H9 (cell line): ENCODE data around the gene DCAF7. TPM values are rescaled to one million over a fixed set of nuclear protein-coding genes. Genes with fewer than 3 reads are reported as not detected.

ENCODE experiments used
- DNase-seq: peaks from one replicate; pipeline ENCODE4 v3.0.0-alpha.2; 2017
- H2AFZ ChIP-seq: one replicate; pipeline ENCODE4 v1.6.1; 2013; ENCODE audit warnings: mild to moderate bottlenecking, low read length, control low read depth, moderate library complexity
- H2AK5ac ChIP-seq: 2 replicates; pipeline ENCODE4 v1.6.1; 2013; ENCODE audit warnings: low read length, control low read depth, mixed read lengths; ENCODE audit not compliant: insufficient read length
- H2BK120ac ChIP-seq: one replicate; pipeline ENCODE4 v1.6.1; 2013; ENCODE audit warnings: low read depth, mild to moderate bottlenecking, low read length, control low read depth, inconsistent platforms; ENCODE audit not compliant: poor library complexity, severe bottlenecking
- H2BK12ac ChIP-seq: 2 replicates; pipeline ENCODE4 v1.6.1; 2013; ENCODE audit warnings: low read length, control low read depth, mixed read lengths, low read depth; ENCODE audit not compliant: insufficient read length
- H2BK15ac ChIP-seq: 2 replicates; pipeline ENCODE4 v1.6.1; 2013; ENCODE audit warnings: low read depth, low read length, control low read depth
- H2BK20ac ChIP-seq: one replicate; pipeline ENCODE4 v1.6.1; 2013; ENCODE audit warnings: low read depth, mild to moderate bottlenecking, low read length, control low read depth, inconsistent platforms; ENCODE audit not compliant: poor library complexity, severe bottlenecking
- H2BK5ac ChIP-seq: 2 replicates; pipeline ENCODE4 v1.6.1; 2013; ENCODE audit warnings: low read length, control low read depth, mixed read lengths; ENCODE audit not compliant: insufficient read length
- H3K14ac ChIP-seq: 2 replicates; pipeline ENCODE4 v1.6.1; 2013; ENCODE audit warnings: low read length, control low read depth; ENCODE audit not compliant: insufficient read depth
- H3K18ac ChIP-seq: 2 replicates; pipeline ENCODE4 v1.6.1; 2013; ENCODE audit warnings: low read depth, mild to moderate bottlenecking, mixed read lengths, low read length, control low read depth; ENCODE audit not compliant: insufficient read length
- H3K23ac ChIP-seq: 2 replicates; pipeline ENCODE4 v1.6.1; 2013; ENCODE audit warnings: low read length, control low read depth, mixed read lengths, low read depth; ENCODE audit not compliant: insufficient read length
- H3K23me2 ChIP-seq: 2 replicates; pipeline ENCODE4 v1.6.1; 2013; ENCODE audit warnings: low read depth, mild to moderate bottlenecking, mixed read lengths, low read length, control low read depth; ENCODE audit not compliant: insufficient read length, poor library complexity, severe bottlenecking
- H3K27ac ChIP-seq: 2 replicates; pipeline ENCODE4 v1.5.1; 2013; ENCODE audit warnings: low read length, control low read depth, mixed read lengths, low read depth; ENCODE audit not compliant: insufficient read length
- H3K27me3 ChIP-seq: 2 replicates; pipeline ENCODE4 v1.6.1; 2013; ENCODE audit warnings: low read length, control low read depth, inconsistent platforms; ENCODE audit not compliant: insufficient read depth
- H3K4ac ChIP-seq: 2 replicates; pipeline ENCODE4 v1.6.1; 2013; ENCODE audit warnings: low read depth, mild to moderate bottlenecking, control low read depth, inconsistent platforms, low read length, moderate library complexity
- H3K4me1 ChIP-seq: 2 replicates; pipeline ENCODE4 v1.6.1; 2013; ENCODE audit warnings: low read length, control low read depth, inconsistent platforms; ENCODE audit not compliant: insufficient read depth
- H3K4me2 ChIP-seq: 2 replicates; pipeline ENCODE4 v1.6.1; 2013; ENCODE audit warnings: low read length, control low read depth, mixed read lengths; ENCODE audit not compliant: insufficient read length, insufficient read depth
- H3K56ac ChIP-seq: 2 replicates; pipeline ENCODE4 v1.6.1; 2013; ENCODE audit warnings: low read depth, mild to moderate bottlenecking, mixed read lengths, low read length, control low read depth; ENCODE audit not compliant: insufficient read length
- H3K79me1 ChIP-seq: 2 replicates; pipeline ENCODE4 v1.6.1; 2013; ENCODE audit warnings: low read depth, mild to moderate bottlenecking, moderate library complexity, low read length, control low read depth, inconsistent platforms; ENCODE audit not compliant: insufficient read depth, poor library complexity, severe bottlenecking
- H3K79me2 ChIP-seq: 2 replicates; pipeline ENCODE4 v1.6.1; 2013; ENCODE audit warnings: low read length, control low read depth, inconsistent platforms; ENCODE audit not compliant: insufficient read depth
- H3K9ac ChIP-seq: 2 replicates; pipeline ENCODE4 v1.6.1; 2013; ENCODE audit warnings: low read length, control low read depth, mixed read lengths; ENCODE audit not compliant: insufficient read length; ENCODE audit errors: extremely low read depth
- H3K9me3 ChIP-seq: one replicate; pipeline ENCODE4 v1.6.1; 2013; ENCODE audit warnings: low read depth, low read length, inconsistent platforms; ENCODE audit not compliant: control insufficient read depth
- H3T11ph ChIP-seq: one replicate; pipeline ENCODE4 v1.6.1; 2013; ENCODE audit warnings: mild to moderate bottlenecking, low read length, control low read depth, inconsistent platforms
- H4K20me1 ChIP-seq: one replicate; pipeline ENCODE4 v1.6.1; 2013; ENCODE audit not compliant: control insufficient read depth, insufficient read length, insufficient read depth
- H4K5ac ChIP-seq: 2 replicates; pipeline ENCODE4 v1.6.1; 2013; ENCODE audit warnings: low read depth, mild to moderate bottlenecking, mixed read lengths, low read length, control low read depth; ENCODE audit not compliant: insufficient read length
- H4K8ac ChIP-seq: replicated peaks from 2 replicates; pipeline ENCODE4 v1.6.1; 2013; ENCODE audit warnings: low read length, control low read depth, mixed read lengths, low read depth; ENCODE audit not compliant: insufficient read length
- H4K91ac ChIP-seq: 2 replicates; pipeline ENCODE4 v1.6.1; 2013; ENCODE audit warnings: low read depth, mild to moderate bottlenecking, moderate library complexity, mixed read lengths, low read length, control low read depth; ENCODE audit not compliant: insufficient read length
- H3K27ac Mint-ChIP-seq, 3 experiments: 2 replicates in 2 of 3; 3 replicates in 1 of 3; pipeline ENCODE4 v1.8.0; 2020 to 2021; ENCODE audit warnings: mixed read lengths in 3 of 3, mild to moderate bottlenecking in 1 of 3, moderate library complexity in 1 of 3
- H3K27me3 Mint-ChIP-seq: 2 replicates; pipeline ENCODE4 v1.8.0; 2021; ENCODE audit warnings: low read depth, mild to moderate bottlenecking, moderate library complexity, mixed read lengths
- H3K36me3 Mint-ChIP-seq, 3 experiments: 2 replicates in 2 of 3; 3 replicates in 1 of 3; pipeline ENCODE4 v1.8.0; 2020 to 2021; ENCODE audit warnings: low read depth in 3 of 3, mixed read lengths in 3 of 3; ENCODE audit not compliant: insufficient read depth in 1 of 3
- H3K4me1 Mint-ChIP-seq, 2 experiments: 2 replicates each; pipeline ENCODE4 v1.8.0; 2020; ENCODE audit warnings: mixed read lengths in 2 of 2
- H3K4me3 Mint-ChIP-seq, 2 experiments: 2 replicates in 1 of 2; 3 replicates in 1 of 2; pipeline ENCODE4 v1.8.0; 2020 to 2021; ENCODE audit warnings: mild to moderate bottlenecking in 2 of 2, mixed read lengths in 2 of 2, moderate library complexity in 1 of 2
- H3K9me3 Mint-ChIP-seq, 2 experiments: 2 replicates in 1 of 2; 3 replicates in 1 of 2; pipeline ENCODE4 v1.8.0; 2020; ENCODE audit warnings: mild to moderate bottlenecking in 2 of 2, mixed read lengths in 2 of 2, moderate library complexity in 1 of 2
- CTCF ChIP-seq: fragments of 200-600 bp; sonication (generic); conservative IDR thresholded peaks from 3 replicates; pipeline ENCODE4 v1.8.0; 2021; ENCODE audit warnings: antibody characterized with exemption, mild to moderate bottlenecking
- WGBS: extraction: QIAGEN DNeasy Blood & Tissue Kit; methylation state at CpG from one replicate; pipeline ENCODE4 v1.1.7; 2013; ENCODE audit warnings: missing lambda C conversion rate, low lambda C conversion rate, mixed read lengths; ENCODE audit not compliant: insufficient read length; ENCODE audit errors: extremely low coverage; 5-methylcytosine and 5-hydroxymethylcytosine counted together
- total RNA-seq: library from RNA; stranded (reverse); gene quantifications from 2 replicates; pipeline ENCODE4 v1.2.1, GENCODE V29; 2021

DCAF7 gene
- total RNA-seq, 1 experiment from 2014 or later: 86.2 TPM

DNA sequence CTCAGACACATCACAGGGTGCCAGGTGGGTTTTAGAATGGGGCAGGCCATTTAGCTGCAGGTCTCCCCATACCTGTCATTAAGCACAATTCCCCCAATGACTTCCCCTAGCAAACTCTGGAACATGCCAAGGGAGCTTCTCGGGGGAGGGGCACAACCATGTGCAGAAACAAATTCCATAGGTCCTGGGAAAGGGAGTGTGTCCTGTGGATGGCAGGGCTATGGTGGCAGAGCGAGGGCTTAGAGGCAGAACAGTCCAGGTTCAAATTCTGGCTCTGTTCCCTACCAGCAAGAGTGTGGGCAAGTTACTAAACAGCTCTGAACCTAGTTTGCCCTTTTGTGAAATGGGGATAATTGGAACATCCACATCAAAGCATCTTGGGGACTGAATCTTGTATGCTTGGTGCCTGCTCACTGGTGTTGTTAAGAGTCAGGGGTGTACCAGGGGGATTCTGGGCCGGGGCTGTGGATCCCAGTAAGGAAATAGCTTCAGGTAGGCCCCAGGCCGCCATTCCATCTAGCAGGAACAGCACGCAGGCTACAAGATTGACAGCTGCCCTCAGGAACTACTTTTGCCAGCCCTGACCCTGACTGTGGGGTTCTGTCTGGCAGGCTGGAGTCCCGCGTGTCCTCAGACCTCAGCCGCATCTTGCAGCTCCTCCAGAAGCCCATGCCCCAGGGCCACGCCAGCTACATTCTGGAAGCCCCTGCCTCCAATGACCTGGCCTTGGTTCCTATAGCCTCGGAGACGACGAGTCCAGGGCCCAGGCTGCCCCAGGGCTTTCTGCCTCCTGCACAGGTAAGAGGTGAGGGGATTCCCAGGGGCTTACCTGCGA is 5.6 kb upstream of the DCAF7 start:
- no peak overlapping the region for H2BK120ac ChIP-seq
- no peak overlapping the region for H2BK20ac ChIP-seq
- no peak overlapping the region for H3K27ac ChIP-seq
- DNase-seq: peak; percentile 44
- H3K18ac ChIP-seq: no peak overlapping the region
- no peak overlapping the region for H2BK12ac ChIP-seq
- no peak overlapping the region for H4K8ac ChIP-seq
- peak overlapping the region; percentile 45; the same call in 1 of the 2 replicates for H3K14ac ChIP-seq
- no peak overlapping the region for H2AFZ ChIP-seq
- no peak overlapping the region for H3K4me2 ChIP-seq
- H2AK5ac ChIP-seq: no peak overlapping the region
- Mint-ChIP-seq H3K36me3 (no peaks in the 10 kb centered on the region), H3K27me3 (peaks cover 3% of the 10 kb centered on the region; the same call in 1 of the 2 replicates), H3K9me3 (no peaks in the 10 kb centered on the region), H3K4me1 (peaks cover 10 to 19% of the 10 kb centered on the region in 2 experiments), H3K4me3 (no peak overlapping the region), H3K27ac (no peak overlapping the region; a peak in 1 of 7 replicates)
- no peak overlapping the region for H3K4ac ChIP-seq
- H3K9ac ChIP-seq: no peak overlapping the region
- no peak overlapping the region for H4K91ac ChIP-seq
- peaks cover 1% of the 10 kb centered on the region for H3K23me2 ChIP-seq
- H2BK15ac ChIP-seq: no peak overlapping the region
- H3K79me1 ChIP-seq: no peaks in the 10 kb centered on the region
- no peaks in the 10 kb centered on the region for H3K79me2 ChIP-seq
- TF ChIP-seq CTCF: no peak
- H3K4me1 ChIP-seq: no peaks in the 10 kb centered on the region; the same call in 1 of the 2 replicates
- no CpG with 5 or more reads among the region's 13 CpGs for WGBS
- no peak overlapping the region for H3T11ph ChIP-seq
- H3K27me3 ChIP-seq: no peaks in the 10 kb centered on the region
- H2BK5ac ChIP-seq: no peak overlapping the region
- H3K9me3 ChIP-seq: no peaks in the 10 kb centered on the region
- H4K20me1 ChIP-seq: no peaks in the 10 kb centered on the region
- no peak overlapping the region for H4K5ac ChIP-seq
- no peak overlapping the region for H3K23ac ChIP-seq
- H3K56ac ChIP-seq: no peak overlapping the region
